Measurements from ENCODE around the gene RBM23.
A peak's percentile ranks its signal among the peaks of the same experiment; 100 is the strongest.
"Not testable (repeated sequence)": the region's sequence is repeated elsewhere in the genome, so short reads cannot be mapped to it uniquely, and the experiment has no call there.

The RBM23 gene

DNA sequence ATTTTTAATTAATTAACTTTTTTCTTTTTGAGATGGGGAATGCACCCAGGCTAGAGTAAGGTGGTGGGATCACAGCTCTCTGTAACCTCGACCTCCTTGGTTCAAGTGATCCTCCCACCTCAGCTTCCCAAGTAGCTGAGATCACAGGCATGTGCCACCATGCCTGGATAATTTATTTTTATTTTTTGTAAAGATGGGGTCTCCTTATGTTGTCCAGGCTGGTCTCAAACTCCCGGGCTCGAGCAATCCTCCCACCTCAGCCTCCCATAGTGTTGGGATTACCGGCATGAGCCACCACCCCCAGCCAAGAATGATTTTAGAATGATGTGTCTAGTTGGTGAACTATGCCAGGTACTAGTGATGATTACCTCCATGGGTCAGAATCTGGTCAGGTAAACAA is 54.0 kb downstream of the RBM23 start:
- no peak for DNase-seq (ENCODE audit: low read depth)

DNA sequence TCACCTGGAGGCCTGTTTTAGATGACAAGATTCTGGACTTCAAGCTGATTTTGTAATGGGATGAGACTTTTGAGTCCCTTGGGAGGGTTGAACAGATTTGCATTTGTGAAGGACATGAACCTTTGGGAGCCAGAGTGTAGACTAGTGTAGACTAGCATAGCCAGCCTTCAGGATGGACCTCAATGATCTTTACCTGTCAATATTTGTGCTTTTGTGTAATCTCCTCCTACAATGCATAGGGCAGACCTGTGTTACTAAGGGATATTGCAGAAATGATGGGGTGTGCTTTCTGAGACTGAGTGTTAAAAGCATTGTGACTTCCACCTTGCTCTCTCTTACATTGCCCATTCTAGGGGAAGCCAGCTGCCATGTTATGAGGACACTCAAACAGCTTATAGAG is 57.3 kb downstream of the RBM23 start:
- DNase-seq (ENCODE audit: low read depth), result no peak

- DNase-seq (ENCODE audit: low read depth), result not testable (repeated sequence)
These were observed 58.6 kb downstream of the RBM23 start for GRCh38 chr14:22860377-22860776.

DNA sequence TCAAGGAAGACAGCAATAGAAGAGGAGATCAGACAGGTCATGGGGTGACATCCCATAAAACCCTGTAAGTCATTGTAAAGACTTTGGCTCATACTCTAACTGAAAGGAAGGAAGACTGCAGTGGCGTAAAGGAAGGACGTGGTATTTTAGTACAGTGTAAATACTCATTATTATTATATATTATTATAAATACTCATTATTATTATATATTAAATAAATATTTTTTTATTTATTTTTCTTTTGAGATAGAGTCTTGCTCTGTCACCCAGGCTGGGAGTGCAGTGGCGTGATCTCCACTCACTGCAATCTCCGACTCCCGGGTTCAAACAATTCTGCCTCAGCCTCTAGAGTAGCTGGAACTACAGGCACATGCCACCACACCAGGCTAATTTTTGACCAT is 62.5 kb downstream of the RBM23 start:
- no peak for DNase-seq (ENCODE audit: low read depth)

DNA sequence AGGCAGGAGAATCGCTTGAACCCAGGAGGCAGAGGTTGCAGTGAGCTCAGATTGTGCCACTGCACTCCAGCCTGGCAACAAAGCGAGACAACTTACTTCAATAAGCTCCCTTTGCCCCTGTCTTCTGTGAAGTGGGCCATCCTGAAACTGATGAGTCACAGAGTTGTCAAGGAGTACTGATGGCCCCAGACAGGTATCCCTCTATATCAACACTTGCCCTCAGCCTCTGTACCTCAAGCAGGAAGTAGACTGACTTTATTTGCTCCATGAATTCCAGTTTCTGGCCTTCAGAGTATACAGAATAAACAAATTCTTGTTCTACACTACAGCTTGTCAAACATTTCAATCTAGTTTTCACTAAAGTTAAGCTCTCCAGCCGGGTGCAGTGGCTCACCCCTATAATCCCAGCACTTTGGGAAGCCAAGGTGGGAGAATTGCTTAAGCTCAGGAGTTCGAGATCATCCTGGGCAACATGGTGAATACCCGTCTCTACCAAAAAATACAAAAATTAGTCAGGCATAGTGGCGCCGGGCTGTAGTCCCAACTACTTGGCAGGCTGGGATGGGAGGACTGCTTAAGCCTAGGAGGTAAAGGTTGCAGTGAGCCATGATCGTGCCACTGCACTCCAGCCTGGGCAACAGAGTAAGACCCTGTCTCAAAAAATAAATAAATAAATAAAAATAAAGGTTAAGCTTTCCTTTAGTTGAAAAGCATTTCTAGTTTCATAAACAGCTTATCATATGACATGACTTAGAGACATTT is 63.8 kb downstream of the RBM23 start:
- DNase-seq (ENCODE audit: low read depth), result no peak

DNA sequence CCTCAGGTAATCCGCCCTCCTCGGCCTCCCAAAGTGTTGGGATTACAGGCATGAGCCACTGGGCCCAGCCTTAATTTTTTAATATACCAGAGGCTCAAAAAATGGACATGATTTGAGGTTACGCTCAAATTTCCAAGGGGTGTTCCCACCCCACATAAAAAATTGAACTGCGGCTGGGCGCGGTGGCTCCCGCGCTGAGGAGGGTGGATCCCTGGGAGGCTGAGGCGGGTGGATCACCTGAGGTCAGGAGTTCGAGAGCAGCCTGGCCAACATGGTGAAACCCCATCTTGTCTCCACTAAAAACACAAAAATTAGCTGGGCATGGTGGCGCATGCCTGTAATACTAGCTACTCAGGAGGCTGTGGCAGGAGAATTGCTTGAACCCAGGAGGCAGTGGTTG is 64.7 kb downstream of the RBM23 start:
- not testable (repeated sequence) for DNase-seq (ENCODE audit: low read depth)

DNA sequence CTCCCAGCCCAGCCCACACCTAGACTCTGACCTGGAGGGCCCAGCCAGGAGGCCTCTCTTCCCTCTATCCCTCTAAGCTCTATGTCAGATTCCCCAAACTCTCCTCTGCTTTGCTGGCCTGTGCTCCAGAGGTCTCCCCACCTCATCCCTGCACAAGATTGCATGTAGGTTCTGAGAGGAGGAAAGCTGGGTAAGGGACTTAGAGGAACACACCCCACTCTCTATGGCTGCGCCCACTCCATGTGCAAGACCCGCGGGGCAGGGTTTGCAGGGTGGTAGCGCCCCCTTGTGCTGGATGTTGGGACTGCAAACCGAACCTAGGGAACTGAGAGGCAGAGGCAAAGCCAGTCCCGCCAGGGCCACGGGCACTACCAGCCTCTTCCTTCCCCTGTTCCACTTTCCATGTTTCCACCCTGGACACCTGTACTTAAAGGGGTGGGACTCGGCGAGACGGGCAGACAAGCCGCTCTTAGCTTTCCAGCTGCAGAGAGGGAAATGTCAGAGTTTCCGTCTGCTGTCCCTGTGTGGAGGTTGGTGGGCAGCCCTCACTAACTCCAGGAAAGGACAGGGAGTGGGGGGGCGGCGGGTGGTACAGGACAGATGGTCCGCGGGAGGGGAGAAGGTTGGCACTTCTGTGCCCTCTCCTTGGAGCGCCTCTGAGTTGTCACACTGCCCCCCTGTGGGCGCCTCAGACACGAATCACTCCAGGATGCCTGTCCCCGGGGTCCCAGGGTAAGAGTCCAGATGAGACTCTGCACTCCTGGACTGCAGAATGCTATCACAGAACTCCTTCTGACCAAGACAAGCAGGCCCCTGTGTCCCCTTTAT is 65.8 kb downstream of the RBM23 start:
- DNase-seq (ENCODE audit: low read depth), result no peak

- no peak for DNase-seq (ENCODE audit: low read depth)
These were observed 66.4 kb downstream of the RBM23 start for GRCh38 chr14:22852599-22852939.

GRCh38 chr14:22852178-22852577 is 66.8 kb downstream of the RBM23 start:
- DNase-seq (ENCODE audit: low read depth), result not testable (repeated sequence)

DNA sequence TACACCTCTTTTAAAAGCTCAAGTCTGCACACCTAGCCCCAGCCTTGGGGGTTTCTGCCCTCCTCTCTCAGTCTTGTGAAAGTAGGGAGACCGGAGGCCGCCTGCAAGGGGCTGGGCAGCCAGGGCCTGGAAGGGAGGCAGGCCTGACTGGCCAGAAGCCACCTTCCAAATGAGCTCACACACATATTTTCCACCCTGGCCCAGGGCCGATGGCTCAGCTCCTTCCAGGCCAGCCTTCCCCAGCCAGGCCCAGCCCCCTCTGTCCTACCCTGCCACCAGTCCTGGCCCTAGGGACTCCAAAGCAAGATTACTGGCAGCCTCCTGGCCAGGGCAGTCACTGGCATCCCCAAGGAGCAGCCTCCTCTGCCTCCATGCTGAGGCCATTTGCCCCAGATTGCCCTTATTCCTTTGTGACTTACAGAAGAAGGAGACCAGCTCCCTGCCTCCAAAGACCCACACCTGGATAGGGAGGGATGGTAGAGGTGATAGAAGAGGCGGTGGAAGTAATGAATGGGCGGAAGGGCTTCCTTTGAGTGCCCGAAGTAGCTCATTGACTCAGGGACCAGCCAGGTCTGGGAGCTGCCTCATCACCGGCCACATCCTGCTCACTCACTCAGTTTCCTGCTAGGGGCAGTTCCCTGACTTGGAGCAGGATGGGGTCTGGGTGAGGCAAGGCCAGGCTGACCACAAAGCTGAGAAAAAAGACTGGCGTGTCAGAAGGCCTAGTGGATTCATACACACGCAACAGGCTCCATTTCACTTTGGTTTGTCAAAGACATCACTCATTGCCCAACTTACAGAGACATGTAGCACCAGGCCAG is 67.8 kb downstream of the RBM23 start:
- DNase-seq (ENCODE audit: low read depth), result peak; percentile 81

DNA sequence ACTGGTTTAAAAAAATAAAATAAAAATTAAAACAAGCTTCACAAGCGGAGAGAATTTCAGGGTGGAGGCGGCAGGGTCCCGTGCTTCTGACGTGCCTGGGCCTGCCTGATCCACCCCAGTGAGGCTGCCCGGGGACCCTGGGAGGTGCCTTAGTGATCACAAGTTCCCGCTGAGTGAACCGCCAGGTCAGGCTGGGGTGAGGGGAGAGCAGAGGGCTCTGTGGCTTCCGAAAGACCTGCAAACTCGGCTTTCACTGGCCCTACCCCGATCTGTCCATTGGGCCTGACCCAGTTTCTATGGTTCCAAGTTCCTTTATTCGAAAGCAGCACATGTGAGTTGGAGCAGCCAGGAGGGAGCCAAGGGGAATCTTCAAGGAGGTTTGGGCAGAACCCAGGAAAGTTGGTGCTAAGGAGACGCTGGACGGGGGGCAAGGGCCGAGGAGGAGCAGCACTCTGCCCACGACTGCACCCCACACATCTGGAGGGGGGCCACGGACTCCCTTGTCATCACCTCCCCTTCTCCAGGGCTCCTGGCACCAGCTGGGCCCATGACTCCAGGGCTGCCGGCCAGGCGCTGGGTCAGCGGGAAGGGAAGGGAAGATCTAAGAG is 69.6 kb downstream of the RBM23 start:
- no peak for DNase-seq (ENCODE audit: low read depth)

DNA sequence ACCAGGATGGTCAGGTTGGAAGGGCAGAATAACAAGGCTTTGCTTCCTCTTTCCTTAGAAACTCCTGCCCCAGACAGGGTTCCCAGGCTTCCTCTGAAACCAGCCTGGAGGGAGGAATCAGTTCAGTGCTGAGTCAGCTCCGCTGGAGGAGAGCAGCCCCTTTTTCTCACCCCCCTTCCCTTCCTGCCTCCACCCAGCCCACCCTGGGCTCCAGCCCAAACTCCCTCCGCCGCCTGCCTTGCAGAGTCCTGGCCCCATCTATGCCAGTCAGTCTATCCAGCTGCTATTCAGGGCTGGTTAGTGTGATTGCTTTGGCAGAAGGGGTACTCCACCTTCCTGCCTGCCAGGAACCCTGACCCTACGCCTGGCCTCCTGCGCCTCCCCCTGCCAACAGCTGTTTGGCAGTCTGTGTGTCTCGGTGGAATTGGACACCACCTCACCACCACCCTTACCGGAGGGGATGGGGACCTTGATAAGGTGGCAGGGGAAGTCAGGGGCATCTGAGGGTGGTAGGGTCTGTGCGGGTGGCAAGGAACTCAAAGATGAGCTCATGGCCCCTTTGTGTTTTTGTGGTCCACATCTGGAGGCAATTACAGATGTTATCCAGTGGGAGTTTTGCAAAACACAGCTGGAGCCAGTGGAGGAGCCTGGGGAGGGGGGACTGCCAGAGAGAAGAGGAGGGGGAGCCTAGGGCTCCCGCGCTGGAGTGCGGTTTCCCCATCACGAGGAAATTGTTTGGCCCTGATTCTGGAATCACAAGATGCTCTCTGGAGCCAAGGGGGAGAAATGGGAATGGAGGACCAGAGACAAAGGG is 70.4 kb downstream of the RBM23 start:
- DNase-seq (ENCODE audit: low read depth), result no peak

DNA sequence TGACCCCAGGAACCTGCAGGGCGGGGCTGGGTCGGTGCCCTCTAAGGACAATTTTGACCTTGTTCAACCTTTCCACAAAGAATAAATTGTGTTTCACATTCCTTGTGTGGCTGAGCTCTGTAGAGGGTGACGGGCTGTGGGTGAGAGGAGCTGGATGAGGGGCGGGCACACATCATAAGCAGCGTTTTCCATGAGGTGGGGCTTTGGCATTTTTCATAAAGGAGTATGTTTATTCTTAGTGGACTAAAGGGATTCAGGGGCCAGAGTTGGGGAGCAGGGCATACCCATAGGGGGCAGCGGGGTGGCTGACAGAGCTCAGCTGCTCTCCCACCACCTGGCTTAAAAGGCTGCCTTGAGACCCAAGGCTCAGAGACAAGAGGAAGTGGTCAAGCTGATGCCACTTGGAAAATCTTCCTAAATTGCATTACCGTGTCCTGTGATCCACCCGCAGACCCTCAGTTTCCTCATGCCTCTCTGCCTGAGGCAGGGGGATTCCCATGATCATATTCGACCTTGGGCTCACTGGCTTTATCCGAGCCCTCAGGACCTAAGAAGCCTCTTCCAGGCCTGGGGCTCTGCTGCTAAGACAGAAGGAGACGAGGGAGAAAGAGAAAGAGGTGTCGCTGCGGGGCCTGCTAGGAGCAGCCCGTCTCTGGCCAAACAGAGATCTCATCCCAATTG is 71.1 kb downstream of the RBM23 start:
- no peak for DNase-seq (ENCODE audit: low read depth)

DNA sequence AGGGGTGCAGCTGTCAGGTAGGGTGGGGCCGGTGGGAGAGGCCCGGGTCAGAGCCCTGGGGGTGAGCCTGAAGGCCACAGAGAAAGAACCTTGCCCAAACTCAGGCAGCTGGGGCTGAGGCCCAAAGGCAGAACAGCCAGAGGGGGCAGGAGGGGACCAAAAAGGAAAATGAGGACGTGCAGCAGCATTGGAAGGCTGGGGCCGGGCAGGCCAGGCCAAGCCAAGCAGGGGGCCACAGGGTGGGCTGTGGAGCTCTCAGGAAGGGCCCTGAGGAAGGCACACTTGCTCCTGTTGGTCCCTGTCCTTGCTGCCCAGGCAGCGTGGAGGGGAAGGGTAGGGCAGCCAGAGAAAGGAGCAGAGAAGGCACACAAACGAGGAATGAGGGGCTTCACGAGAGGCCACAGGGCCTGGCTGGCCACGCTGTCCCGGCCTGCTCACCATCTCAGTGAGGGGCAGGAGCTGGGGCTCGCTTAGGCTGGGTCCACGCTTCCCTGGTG is 72.1 kb downstream of the RBM23 start:
- DNase-seq (ENCODE audit: low read depth), result no peak

- no peak for DNase-seq (ENCODE audit: low read depth)
These were observed 72.9 kb downstream of the RBM23 start for GRCh38 chr14:22845821-22846625.

- no peak for DNase-seq (ENCODE audit: low read depth)
These were observed 73.9 kb downstream of the RBM23 start for GRCh38 chr14:22845103-22845394.

DNA sequence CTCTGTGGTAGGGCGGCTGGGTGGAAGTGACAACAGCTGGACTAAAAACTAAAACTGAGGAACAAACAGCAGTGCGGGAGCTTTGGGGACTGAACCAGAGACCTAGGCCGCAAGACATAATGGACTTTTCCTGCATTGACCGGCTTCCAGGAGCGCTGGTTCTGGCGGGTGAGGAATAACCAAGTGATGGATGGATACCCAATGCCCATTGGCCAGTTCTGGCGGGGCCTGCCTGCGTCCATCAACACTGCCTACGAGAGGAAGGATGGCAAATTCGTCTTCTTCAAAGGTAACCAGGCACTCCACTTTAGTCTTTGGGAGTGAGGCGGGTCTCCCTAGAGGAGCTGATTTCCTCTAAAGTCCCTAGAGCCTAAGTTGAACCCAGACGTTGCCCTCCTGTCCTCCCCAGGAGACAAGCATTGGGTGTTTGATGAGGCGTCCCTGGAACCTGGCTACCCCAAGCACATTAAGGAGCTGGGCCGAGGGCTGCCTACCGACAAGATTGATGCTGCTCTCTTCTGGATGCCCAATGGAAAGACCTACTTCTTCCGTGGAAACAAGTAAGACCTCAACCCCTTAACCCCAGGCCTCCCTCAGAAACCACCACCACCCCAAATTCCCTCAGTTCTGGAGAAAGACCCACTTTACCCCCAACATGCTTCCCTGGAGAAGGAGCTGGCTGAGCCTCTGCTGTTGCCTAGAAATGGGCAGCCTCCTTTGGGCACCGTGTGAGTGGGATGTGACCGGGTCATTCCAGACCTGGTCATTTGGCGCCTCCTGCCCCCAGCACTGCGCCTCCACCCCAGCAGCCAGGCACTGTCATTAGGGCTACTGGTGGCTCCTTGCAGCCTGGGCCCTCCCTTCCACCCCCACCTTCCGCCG is 74.5 kb downstream of the RBM23 start:
- DNase-seq (ENCODE audit: low read depth), result no peak
